Osteoblast (primary cell): ENCODE results near the gene ACSF3. TPM values are rescaled to one million over a fixed set of nuclear protein-coding genes. Genes with fewer than 3 reads are reported as not detected.

Source experiments
- DNase-seq: peaks from one replicate; pipeline ENCODE4 v3.0.0; 2011; ENCODE audit warnings: low spot score, mixed read lengths; ENCODE audit not compliant: insufficient read length; ENCODE audit errors: missing footprints
- H2AFZ ChIP-seq: 2 replicates; pipeline ENCODE4 v1.6.0; 2011; ENCODE audit warnings: mild to moderate bottlenecking, low read length
- H3K27ac ChIP-seq: 2 replicates; pipeline ENCODE4 v1.5.1; 2011; ENCODE audit warnings: mild to moderate bottlenecking, low read depth, low read length, moderate library complexity
- H3K27me3 ChIP-seq: 2 replicates; pipeline ENCODE4 v1.6.0; 2012; ENCODE audit warnings: mild to moderate bottlenecking, control low read depth, inconsistent platforms, low read length, moderate library complexity; ENCODE audit not compliant: insufficient read depth
- H3K36me3 ChIP-seq: 2 replicates; pipeline ENCODE4 v1.5.1; 2011; ENCODE audit warnings: mild to moderate bottlenecking, low read length, control low read depth, moderate library complexity; ENCODE audit not compliant: insufficient read depth
- H3K4me1 ChIP-seq: 2 replicates; pipeline ENCODE4 v1.5.1; 2011; ENCODE audit warnings: mild to moderate bottlenecking, low read length, control low read depth, moderate library complexity; ENCODE audit not compliant: insufficient read depth
- H3K4me2 ChIP-seq: 2 replicates; pipeline ENCODE4 v1.6.0; 2011; ENCODE audit warnings: mild to moderate bottlenecking, low read length; ENCODE audit not compliant: insufficient read depth
- H3K4me3 ChIP-seq: fragments of 200-600 bp; sonication (generic); 3 replicates; pipeline ENCODE4 v1.5.1; 2012; ENCODE audit warnings: mild to moderate bottlenecking, low read length, inconsistent platforms; ENCODE audit not compliant: insufficient read depth
- H3K79me2 ChIP-seq: 2 replicates; pipeline ENCODE4 v1.6.0; 2012; ENCODE audit warnings: mild to moderate bottlenecking, low read length, control low read depth, inconsistent platforms; ENCODE audit not compliant: insufficient read depth
- H3K9me3 ChIP-seq: 2 replicates; pipeline ENCODE4 v1.5.1; 2011; ENCODE audit warnings: low read depth, low read length, control low read depth
- H4K20me1 ChIP-seq: 2 replicates; pipeline ENCODE4 v1.6.0; 2012; ENCODE audit warnings: mild to moderate bottlenecking, low read length, control low read depth; ENCODE audit not compliant: insufficient read depth
- total RNA-seq: library from RNA; depleted of rRNA; stranded (reverse); fragments of >200 nt; gene quantifications from 2 replicates; pipeline ENCODE4 v1.2.3, GENCODE V29; 2012
- TF ChIP-seq, protein P1 (sequence below): IDR thresholded peaks from 2 replicates; pipeline ENCODE4 v1.5.1; 2011; ENCODE audit warnings: mild to moderate bottlenecking, low read depth, low read length, moderate library complexity; ENCODE audit errors: extremely low read depth

The ACSF3 gene
- total RNA-seq, 1 donor, result 29.3 TPM

GRCh38 chr16:89095491-89095951, 1.9 kb downstream of the ACSF3 start:
- peak; percentile 86 for DNase-seq
- Histone ChIP-seq H3K9me3 (no peaks in the 10 kb centered on the region), H3K27ac (no peak overlapping the region), H3K36me3 (no peaks in the 10 kb centered on the region), H3K4me3 (no peak overlapping the region), H3K4me1 (peaks cover 10% of the 10 kb centered on the region), H3K27me3 (peaks cover 10% of the 10 kb centered on the region), H3K4me2 (no peak overlapping the region), H4K20me1 (peaks cover 14% of the 10 kb centered on the region), H2AFZ (no peak overlapping the region), H3K79me2 (peaks cover 62% of the 10 kb centered on the region)
- TF ChIP-seq, protein P1, sequence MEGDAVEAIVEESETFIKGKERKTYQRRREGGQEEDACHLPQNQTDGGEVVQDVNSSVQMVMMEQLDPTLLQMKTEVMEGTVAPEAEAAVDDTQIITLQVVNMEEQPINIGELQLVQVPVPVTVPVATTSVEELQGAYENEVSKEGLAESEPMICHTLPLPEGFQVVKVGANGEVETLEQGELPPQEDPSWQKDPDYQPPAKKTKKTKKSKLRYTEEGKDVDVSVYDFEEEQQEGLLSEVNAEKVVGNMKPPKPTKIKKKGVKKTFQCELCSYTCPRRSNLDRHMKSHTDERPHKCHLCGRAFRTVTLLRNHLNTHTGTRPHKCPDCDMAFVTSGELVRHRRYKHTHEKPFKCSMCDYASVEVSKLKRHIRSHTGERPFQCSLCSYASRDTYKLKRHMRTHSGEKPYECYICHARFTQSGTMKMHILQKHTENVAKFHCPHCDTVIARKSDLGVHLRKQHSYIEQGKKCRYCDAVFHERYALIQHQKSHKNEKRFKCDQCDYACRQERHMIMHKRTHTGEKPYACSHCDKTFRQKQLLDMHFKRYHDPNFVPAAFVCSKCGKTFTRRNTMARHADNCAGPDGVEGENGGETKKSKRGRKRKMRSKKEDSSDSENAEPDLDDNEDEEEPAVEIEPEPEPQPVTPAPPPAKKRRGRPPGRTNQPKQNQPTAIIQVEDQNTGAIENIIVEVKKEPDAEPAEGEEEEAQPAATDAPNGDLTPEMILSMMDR, result no peak

GRCh38 chr16:89096042-89096717, 2.5 kb downstream of the ACSF3 start:
- TF ChIP-seq, protein P1, result no peak
- Histone ChIP-seq H4K20me1 (peaks cover 14% of the 10 kb centered on the region), H3K79me2 (peaks cover 63% of the 10 kb centered on the region), H3K27me3 (peaks cover 5% of the 10 kb centered on the region), H3K9me3 (no peaks in the 10 kb centered on the region), H3K27ac (no peak overlapping the region), H2AFZ (no peak overlapping the region), H3K4me1 (peaks cover 10% of the 10 kb centered on the region), H3K36me3 (peaks cover 5% of the 10 kb centered on the region), H3K4me3 (no peak overlapping the region), H3K4me2 (no peak overlapping the region)
- peak; percentile 74 for DNase-seq

DNA sequence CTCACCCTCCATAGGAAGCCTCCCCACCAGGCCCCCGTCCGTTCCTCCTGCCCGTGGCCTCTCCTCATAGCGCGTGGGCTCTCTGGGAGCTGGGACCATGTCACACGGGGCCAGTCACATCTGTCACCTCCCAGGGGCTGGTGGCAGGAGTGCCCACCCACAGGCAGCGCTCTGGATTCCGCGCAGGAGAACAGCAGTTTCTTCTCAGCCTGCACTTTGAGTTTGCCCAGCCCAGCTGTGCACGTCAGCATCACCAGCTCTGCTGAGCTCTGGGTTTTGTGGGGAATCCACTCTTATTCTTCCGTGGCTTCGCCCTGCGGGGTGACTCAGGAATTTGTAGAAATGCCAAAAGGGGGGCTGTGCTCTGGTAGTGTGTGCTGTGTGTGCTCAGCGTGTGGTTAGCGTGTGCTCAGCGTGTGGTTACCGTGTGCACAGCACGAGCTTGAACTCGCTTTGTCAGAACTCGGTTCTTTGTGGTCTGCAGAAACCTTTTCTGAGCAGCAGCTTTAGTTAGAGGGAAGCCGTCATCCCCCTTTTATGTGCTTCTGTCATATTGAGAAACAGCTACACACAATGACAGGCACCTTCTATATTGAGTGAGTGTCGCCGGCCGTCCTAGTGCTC, 3.2 kb downstream of the ACSF3 start:
- Histone ChIP-seq H3K4me3 (no peak overlapping the region), H3K9me3 (no peaks in the 10 kb centered on the region), H3K4me1 (peaks cover 10% of the 10 kb centered on the region), H2AFZ (no peak overlapping the region), H3K27ac (no peak overlapping the region), H3K4me2 (no peak overlapping the region), H3K79me2 (peaks cover 70% of the 10 kb centered on the region), H3K36me3 (peaks cover 10% of the 10 kb centered on the region), H3K27me3 (no peaks in the 10 kb centered on the region), H4K20me1 (peaks cover 17% of the 10 kb centered on the region)
- TF ChIP-seq, protein P1, result no peak
- peak; percentile 80 for DNase-seq

- DNase-seq, result no peak
- H3K36me3 ChIP-seq, result peaks cover 10% of the 10 kb centered on the region
- TF ChIP-seq, protein P1, result no peak
- H3K4me2 ChIP-seq, result no peak overlapping the region
- H3K9me3 ChIP-seq, result no peaks in the 10 kb centered on the region
- no peaks in the 10 kb centered on the region for H3K27me3 ChIP-seq
- H3K4me3 ChIP-seq, result no peak overlapping the region
- H4K20me1 ChIP-seq, result peaks cover 17% of the 10 kb centered on the region
- peaks cover 10% of the 10 kb centered on the region for H3K4me1 ChIP-seq
- no peak overlapping the region for H3K27ac ChIP-seq
- no peak overlapping the region for H2AFZ ChIP-seq
- H3K79me2 ChIP-seq, result peaks cover 72% of the 10 kb centered on the region
Measured at GRCh38 chr16:89097392-89097772, 3.7 kb downstream of the ACSF3 start.
